Fibroblast of pulmonary artery (primary cell): Measurements from ENCODE around the gene NT5C3A.

Source experiments
- DNase-seq: peaks from one replicate; pipeline ENCODE4 v3.0.0-alpha.2; 2010; ENCODE audit warnings: low read depth
- H3K4me3 ChIP-seq: replicated peaks from 2 replicates; pipeline ENCODE4 v1.5.1; 2011; ENCODE audit warnings: low read depth, mild to moderate bottlenecking, control low read depth, low read length, moderate library complexity
- CTCF ChIP-seq: IDR thresholded peaks from 2 replicates; pipeline ENCODE4 v1.5.1; 2011; ENCODE audit warnings: mild to moderate bottlenecking, control low read depth, low read length, inconsistent platforms; ENCODE audit errors: missing control alignments

The NT5C3A gene

GRCh38 chr7:33089142-33089541 lies 26.6 kb upstream of the NT5C3A start:
- no peak for DNase-seq
- TF ChIP-seq CTCF, result no peak
- no peak overlapping the region for H3K4me3 ChIP-seq

- TF ChIP-seq CTCF, result no peak
- peak; percentile 52 for DNase-seq
- H3K4me3 ChIP-seq, result no peak overlapping the region
Observed at GRCh38 chr7:33087858-33088257, 25.3 kb upstream of the NT5C3A start.

- no peak overlapping the region for H3K4me3 ChIP-seq
- TF ChIP-seq CTCF, result no peak
- DNase-seq, result no peak
Observed at GRCh38 chr7:33087356-33087755, 24.8 kb upstream of the NT5C3A start.

GRCh38 chr7:33079763-33080690 lies 17.5 kb upstream of the NT5C3A start:
- no peak for TF ChIP-seq CTCF
- DNase-seq, result no peak
- H3K4me3 ChIP-seq, result no peak overlapping the region

GRCh38 chr7:33079096-33079495 lies 16.5 kb upstream of the NT5C3A start:
- TF ChIP-seq CTCF, result no peak
- no peak overlapping the region for H3K4me3 ChIP-seq
- DNase-seq, result no peak

- no peak for TF ChIP-seq CTCF
- no peak overlapping the region for H3K4me3 ChIP-seq
- no peak for DNase-seq
Observed at GRCh38 chr7:33076737-33077136, 14.2 kb upstream of the NT5C3A start.
